GM19351 (cell line): ENCODE results near the gene PPP1CA.

Experiments used
- ATAC-seq: cut with Tn5 transposase; IDR thresholded peaks from one replicate; pipeline ENCODE4 v1.9.1; 2021; ENCODE audit warnings: mild to moderate bottlenecking, moderate library complexity; ENCODE audit not compliant: unreplicated experiment

PPP1CA gene

DNA sequence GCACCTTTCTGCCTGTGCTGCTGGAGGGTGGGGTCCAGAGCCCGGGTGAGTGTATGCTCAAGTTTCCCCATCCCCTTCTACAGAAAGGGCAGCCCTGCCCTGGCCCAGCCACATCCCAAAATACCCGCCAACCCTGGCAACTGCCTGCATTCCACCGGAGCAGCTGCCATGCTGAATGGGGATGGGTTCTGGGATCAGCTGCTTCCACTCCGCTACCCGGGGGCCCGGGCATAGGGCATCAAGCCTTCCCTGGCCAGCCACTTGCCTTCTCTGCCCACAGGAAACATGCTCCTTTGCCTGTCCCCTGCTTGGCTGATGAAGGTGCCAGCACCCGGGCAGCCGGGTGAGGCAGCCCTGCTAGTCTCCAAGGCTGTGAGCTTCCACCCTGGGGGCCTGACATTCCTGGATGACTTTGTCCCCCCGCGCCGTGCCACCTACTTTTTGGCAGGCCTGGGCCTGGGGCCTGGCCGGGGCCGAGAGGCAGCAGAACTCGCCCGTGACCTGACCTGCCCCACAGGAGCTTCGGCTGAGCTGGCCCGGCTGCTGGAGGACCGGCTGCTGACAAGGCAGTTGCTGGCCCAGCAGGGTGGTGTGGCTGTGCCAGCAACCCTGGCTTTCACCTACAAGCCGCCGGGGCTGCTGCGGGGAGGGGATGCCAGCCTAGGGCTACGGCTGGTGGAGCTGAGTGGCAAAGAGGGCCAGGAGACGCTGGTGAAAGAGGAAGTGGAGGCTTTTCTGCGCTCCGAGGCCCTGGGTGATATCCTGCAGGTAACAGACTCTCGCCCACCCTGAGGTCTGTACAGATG is 17.0 kb upstream of the PPP1CA start:
- ATAC-seq, result no peak

DNA sequence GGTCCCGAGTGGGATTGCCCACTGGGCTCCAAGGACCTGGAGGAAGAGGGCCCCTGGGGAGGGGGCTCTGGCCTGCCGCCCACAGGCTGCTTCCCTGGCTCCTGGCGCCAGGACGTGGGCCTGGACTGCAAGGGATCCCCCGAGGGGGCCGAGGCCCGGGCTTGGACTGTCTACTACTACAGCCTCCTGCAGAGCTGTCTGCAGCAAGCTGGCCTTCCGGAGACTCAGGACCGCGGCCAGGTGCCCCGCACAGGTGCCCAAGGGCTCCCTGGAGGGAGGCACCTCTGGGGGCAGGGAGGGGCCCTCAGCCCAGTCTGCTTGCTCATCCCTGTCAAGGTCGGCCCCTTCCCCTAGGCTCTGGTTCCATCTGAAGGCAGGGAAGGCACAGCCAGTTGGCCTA is 15.8 kb upstream of the PPP1CA start:
- no peak for ATAC-seq

DNA sequence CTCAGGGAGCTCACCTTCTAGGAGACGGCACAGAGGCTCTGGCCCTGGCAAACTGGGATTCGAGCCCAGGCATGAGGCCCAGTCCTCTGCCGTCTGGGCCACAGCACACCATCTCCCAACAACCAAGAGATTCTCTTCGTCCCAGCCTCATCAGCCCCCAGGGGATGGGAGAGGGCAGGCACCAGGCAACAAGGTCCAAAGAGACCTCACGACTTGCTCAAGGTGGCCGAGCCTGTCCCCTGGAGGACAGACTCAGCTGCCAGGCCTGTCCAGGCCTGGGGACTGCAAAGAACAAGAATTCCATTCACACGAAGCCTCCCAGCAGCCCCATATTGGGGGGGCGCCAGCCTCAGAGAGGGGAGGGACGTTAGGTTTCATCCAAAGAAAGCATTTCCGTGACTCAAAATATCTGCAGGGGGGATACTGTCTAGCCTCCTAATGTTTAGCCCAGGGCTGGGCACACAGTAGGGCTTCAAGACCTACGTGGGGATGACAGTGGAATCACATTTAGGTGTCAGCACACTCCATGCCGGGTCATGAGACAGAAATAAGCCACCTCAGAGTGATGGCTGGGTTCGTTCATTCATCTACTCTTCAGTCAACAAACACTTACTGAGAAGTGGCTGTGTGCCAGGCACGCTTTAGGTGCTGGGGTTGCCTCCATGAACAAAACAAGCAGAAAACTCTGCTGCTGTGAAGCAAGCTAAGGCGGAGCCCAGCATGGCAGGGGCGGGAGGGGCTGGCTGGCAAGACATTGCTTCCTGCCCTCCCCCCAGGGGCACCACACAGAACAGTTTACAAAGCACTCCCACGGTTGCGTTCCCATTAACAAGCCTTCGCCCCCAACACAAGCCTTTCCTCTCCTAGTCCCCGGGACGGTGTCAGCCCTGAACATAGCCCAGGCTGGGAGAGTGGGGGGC is 15.0 kb upstream of the PPP1CA start:
- ATAC-seq, result no peak

DNA sequence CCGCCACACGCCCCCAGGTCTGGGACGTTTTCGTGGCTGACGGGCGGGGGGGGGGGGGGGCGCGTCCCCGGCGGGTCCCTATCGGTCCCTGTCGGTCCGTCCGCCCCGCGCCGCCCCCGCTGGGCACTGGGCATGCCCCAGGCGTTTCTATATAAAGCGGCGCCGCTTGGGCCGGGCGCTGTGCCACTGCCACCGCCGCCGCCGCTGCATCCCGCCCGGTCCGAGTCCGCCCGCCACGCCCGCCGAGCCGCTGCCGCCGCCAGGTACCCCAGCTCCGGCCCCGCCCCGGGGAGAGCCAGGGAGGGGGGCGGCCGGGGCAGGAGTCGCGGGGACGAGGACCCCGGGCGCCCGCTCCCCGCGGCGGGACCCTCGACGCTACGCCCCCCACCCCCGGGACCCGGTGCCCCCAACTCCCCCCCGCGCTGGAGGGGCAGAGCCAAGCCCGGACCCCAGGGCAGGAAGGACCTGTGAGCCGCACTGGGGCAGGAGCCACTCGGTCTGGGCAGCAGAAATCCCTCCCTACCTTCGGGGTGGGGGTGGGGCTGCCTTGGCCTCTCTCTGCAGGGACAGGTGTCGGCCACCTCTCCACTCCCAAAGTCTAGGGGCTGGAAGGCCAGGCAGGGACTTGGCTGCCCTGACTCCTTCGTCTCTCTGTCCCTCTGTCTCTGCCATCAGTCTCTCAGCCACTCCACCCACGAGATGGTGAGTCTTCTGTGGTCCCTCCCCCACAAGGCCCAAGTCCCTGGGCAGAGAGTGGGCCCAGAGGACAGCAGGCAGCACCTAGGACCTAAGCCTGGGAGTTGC is 14.0 kb upstream of the PPP1CA start, which contains the start of gene CARNS1:
TSS of gene CARNS1 (plus strand) at position 178 of the 804 bp plus-strand sequence. CDS start at position 700, 522 bp downstream.
- ATAC-seq, result no peak

DNA sequence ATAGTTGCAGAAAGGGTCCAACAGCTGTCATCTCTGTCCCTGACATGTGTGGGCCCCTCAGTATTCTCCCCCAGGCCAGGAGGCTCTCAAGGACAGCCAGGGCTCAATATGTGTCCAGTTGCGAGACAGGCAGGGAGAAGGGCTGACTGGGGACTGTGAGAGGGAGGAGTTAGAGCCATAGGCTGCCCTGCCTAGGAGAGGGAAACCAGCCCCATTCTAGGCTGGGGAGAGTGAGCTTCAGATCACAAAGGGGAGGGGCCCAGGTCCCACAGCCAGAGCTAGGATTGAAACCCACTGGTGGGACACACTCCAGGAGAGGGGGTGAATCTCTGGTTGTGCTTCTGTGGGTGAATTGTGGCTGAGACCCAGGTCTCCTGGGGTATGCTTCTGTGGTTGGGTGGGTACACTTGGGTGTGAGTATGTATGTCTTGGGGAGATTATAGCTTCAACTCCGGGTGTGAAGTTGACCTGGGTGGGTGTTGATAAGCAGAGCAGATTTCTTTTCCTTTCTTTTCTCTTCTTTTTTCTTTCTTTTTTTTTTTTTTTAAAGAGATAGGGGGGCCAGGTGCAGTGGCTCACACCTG is 11.7 kb upstream of the PPP1CA start:
- ATAC-seq, result no peak

DNA sequence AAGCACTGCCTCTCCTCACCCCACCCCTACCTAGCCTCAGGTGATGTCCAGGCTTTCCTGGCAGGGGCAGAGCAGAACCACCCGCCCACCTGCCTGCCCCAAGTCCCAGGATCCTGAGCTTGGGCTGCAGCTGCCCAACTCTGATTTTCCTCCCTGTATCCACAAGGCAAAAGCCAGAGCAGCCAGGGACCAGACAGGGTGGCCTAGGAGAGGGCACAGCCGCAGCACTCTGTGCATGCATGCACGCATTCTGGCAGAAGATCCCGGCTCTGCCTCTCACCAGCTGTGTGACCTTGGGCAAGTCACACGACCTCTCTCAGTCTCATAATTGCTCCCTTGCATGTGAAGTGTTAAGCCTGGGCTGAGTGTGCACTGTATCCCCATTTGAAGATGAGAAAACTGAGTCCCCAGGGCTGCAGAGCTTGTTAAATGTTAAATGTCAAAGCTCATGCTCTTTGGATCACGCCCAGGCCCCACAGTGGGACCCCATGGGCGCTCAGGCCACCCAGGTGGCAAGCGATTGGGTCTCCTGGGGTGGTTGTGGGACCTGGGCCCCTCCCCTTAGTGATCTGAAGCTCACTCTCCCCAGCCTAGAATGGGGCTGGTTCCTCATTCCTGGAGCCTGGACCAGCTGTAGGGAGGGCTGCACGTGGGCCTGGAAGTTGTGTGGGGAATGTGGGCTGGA is 11.0 kb upstream of the PPP1CA start:
- ATAC-seq, result no peak

DNA sequence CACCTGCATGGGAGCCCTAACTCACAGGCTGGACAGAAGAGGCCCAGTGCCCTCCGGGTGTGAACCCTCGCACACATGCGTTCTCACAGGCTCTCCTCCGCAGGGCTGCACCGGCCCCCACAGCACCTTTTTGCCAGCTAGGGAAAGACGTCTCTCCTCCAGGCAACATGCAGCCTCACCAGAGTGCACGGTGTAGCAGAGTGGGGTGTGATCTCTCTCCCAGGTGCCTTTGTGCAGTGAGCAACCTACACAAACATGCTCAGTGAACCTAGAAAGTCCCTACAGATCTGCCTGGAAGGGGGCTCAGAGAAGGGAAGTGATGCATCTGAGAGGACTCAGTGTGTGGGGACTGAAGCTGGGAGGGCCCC is 10.1 kb upstream of the PPP1CA start:
- ATAC-seq, result no peak

DNA sequence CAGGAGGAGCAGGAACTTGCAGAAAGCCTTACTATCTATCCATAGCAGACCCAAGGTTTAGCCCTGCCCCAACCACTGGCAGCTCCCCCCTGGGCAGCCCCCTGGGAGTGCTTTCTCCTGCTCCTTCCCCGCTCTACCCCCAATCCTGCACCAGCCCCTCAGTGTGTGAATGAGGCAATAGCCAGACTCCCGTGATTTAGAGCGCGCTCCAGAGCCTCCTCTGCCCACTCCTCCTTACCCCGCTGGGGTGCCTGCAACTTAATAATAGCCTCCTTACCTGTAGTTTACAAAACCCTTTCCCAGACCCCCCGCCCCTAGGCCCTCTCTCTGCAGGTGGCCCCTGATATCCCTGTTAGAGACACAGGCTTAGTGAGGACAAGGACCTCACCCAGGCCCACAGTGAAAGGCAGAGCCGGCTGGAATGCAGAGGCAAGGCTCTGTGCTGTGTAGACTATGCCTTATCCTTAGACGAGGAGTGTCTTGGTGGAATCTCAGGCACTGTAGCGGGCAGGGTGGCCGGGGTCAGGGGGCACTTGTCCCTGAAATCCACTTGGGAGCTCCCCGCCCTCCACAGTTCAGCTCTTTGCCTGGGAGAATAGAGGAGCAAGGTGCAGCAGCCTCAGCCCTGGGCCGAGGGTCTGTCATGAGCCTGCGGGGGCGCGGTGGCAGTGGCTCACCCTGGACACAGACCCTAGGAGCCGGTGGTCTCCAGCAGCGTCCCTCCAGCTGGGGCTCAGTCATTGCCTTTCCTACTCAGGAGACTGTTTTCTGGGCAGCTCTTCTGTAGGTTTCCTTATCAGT is 9.5 kb upstream of the PPP1CA start:
- ATAC-seq, result no peak

DNA sequence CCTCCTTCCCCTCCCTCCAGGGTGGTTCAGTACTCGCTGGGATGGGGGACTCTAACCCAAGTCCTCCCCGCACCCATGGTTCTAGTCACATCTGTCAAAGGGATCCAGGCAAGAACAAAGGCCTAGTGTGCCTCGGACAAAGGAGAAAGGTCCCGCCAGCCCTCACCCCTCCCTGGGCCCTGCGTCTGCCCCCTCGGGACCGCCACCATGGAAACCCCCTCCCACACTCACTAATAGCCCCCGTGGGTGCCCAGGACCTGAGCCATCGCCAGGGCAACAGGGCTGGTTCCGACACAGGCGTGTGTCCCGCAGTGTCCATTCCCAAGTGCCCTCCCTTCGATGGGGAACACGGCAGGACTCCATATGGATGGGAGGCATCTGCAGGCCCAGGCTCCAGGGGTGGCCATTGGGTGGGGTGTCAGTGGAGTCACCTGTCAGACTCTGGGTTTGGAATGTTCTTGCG is 8.7 kb upstream of the PPP1CA start:
- ATAC-seq, result no peak

DNA sequence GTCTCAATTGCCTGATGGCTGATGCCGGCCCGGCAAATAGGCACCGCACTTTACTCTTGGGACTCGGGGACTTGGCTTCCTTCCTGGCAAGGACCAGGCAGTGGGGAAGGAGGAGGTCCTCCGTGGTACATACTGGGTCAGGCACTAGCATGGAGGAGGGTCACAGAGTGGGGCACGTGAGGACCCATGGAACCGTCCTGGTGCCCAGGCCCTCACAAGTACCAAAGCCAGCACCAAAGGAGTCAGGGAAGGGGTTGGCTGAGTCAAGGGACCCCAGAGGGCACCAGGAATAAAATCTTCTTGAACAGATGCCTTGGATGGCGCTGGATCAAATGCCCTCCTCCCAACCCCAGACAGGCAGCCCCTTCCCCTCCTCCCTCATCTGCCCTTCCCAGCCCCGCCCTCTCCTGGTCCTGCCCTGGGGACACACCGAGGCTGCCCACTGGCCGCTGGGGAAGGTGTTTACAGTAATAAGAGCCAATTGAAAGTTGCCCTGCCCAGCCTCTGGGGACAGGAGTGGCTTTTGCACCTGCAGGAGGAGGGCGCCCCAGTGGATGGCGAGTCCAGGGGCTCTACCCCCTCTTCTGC is 8.2 kb upstream of the PPP1CA start:
- no peak for ATAC-seq

DNA sequence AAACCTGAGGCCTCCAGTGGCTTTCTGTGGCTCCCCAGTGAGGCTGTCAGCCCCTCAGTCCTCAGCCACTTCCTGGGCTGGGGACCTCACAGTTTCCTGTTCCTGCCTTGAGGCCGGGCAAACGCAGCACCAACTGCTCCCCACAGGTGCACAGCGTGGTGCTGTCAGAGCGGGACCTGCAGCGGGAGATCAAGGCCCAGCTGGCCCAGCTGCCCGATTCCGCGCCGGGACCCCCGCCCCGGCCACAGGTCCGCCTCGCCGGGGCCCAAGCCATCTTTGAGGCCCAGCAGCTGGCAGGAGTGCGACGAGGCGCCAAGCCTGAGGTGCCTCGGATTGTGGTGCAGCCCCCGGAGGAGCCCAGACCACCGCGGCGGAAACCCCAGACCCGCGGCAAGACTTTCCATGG is 7.6 kb upstream of the PPP1CA start:
- ATAC-seq, result peak; percentile 52

DNA sequence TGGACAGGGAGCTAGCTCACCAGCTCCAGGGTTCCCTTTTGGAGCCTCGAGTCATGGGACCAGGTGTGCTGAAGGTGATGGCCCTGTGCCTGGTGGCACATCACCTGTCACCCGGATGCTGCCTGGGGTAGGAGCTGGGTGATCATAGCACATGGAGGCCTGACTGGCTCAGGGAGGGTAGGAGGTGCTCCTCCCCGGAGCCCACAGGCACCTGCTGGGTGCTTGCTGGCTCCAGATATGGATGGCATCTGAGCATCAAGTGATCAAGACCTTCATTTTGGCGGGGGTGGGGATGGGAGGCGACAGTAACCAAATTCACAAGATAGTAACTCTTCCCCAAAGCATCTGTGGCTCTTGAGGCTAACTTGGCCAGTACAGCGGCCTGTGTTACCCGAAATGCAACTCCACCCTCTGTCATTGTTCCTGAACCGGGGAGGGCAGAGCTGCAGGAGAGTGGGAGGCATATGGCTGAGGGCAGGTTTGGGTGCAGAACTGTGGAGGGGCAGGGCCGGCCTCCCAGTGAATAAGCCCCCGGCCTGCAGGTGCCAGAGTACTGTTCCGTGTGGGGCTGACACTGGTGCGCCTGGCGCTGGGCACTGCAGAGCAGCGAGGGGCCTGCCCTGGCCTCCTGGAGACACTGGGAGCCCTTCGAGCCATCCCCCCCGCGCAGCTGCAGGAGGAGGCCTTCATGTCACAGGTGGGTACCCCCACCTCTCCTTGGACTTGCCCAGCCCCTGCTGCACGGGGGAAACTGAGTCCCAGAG is 7.0 kb upstream of the PPP1CA start:
- ATAC-seq, result no peak

DNA sequence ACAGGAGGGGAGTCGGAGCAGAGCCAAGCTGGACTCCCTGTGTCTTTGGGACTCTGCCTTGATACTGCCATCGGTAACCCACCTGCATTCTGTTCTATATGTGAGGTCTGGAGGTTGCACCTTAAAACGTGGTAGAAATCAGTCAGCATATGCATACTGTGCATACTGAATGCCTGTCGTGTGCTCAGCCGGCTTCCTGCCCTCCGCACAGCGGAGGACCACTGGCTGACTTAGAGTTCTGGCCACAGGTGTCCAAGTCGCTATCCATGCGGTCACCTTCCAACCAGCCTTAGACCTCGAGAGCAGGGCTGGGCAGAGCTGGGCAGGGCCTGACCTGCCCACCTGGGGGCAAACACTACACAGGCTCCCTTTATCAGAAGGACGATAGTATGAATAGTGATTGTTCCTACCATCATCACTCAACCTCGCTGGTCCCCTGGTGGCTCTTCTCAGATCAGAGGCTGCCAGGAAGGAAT is 6.1 kb upstream of the PPP1CA start:
- no peak for ATAC-seq

DNA sequence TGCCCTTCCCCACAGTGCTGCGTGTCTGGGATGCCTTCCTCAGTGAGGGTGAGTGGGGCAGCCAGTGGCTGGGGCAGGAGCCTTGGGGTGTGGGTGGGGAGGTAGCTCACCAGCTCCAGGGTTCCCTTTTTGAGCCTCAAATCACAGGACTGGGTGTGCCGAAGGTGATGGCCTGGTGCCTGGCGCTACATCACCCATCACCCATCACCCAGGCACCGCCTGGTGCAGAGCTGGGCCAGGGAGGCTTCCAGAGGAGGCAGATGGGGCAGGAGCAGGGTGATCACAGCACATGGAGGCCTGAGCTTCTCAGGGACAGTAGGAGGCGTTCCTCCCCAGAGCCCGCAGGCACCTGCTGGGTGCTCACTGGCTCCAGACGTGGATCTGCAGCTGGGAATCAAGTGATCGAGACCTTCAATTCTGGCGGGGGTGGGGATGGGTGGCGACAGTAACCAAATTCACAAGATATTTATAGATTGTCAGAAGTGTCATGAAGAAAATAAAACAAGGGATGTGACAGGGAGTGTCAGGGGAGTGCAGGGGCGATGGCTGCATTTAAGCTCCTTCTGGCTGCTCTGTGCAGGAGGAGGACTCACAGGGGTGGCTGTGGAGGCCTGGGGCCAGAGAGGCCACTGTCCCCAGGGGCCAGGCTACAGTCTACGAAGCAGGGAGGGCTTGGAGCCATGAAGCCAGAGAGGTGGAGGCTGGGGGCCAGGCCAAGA is 5.5 kb upstream of the PPP1CA start:
- no peak for ATAC-seq

DNA sequence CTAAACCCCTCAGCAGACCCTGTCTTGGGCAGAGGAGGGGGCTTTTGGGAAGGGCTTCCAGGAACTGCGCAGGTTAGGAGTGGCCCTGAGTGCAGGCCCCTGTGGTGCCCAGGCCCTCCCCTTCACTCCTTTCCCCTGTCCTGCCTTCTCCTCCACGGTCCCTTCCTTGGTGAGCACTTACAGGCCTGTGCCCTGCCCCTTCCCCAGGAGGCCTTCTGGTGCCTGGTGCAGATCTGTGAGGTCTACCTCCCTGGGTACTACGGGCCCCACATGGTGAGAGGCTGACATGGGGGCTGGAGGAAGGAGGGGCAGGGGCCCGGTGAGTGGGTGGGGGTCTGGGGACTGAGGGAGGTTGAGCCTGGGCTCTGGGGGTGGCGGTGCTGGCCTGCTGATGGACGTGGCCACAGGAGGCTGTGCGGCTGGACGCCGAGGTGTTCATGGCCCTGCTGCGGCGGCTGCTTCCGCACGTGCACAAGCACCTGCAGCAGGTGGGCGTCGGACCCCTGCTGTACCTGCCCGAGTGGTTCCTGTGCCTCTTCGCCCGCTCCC is 4.8 kb upstream of the PPP1CA start:
- no peak for ATAC-seq

DNA sequence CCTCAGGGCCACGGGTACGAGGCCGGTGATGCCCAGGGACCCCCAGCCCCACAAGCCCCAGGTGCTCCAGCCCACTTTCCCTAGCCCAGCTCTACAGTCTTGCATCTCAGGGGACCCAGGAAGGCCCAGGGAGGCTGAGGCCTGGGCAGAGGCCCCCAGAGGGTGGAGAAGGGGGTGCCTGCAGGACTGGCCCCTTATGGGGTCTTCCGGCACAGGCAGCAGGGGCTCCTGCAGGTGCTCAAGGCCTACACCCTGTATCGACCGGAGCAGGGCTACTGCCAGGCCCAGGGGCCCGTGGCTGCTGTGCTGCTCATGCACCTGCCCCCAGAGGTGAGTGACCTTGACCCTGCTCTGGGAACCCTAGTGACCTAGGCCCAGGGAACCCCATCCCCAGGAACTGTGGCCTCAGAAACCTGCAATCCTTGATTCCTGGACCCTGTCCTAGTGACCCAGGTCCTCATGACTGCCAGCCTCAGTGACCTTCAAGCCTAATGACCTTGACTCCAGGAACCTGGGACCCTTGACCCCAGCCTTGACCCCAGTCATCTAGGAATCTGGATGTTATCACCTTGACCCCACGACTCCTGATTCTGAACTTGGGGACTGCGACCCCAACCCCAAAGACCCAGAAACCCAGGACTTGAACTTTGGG is 4.2 kb upstream of the PPP1CA start:
- no peak for ATAC-seq

DNA sequence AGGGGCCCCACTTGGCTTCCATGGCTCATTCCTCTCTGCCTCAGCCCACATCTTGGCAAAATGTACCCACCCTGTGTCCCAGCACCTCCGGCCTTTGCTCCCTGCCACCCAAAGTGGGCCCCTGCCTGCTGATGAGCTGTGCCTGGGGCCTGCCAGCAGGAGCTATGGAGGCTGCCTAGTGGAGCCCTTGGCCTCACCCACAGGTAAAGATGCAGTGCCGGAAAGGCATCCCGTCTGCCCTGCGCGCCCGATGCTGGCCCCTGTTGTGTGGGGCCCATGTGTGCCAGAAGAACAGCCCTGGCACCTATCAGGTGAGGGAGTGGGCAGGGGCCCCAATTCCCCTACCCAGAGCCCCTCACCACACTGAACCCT is 3.5 kb upstream of the PPP1CA start:
- ATAC-seq, result no peak
